ENCODE data around the gene ARNT2.

Gene ARNT2

GRCh38 chr15:80601256-80601655 lies 197.1 kb downstream of the ARNT2 start:
- H3K9me3 ChIP-seq (ENCODE audit: control insufficient read depth, low read length): peaks cover 12% of the 10 kb centered on the region
- no peak overlapping the region for H3K4ac ChIP-seq (ENCODE audit: low read depth in 1 of 2, low read length in 2 of 2)
- no peak for DNase-seq
- H2BK12ac ChIP-seq (ENCODE audit: low read length in 2 of 2): no peak overlapping the region
- H2BK5ac ChIP-seq (ENCODE audit: low read depth, low read length, poor library complexity, severe bottlenecking): no peak overlapping the region
- H3K4me2 ChIP-seq (ENCODE audit: low read length, poor library complexity, severe bottlenecking): no peak overlapping the region
- H3K27ac ChIP-seq (ENCODE audit: low read length, poor library complexity, severe bottlenecking): no peak overlapping the region
- H3K14ac ChIP-seq (ENCODE audit: low read length in 2 of 2): no peak overlapping the region
- H2BK15ac ChIP-seq (ENCODE audit: low read depth, poor library complexity, severe bottlenecking): no peak overlapping the region
- H3K23ac ChIP-seq (ENCODE audit: low read length in 2 of 2): no peak overlapping the region
- no peak overlapping the region for H4K8ac ChIP-seq (ENCODE audit: low read length)
- H2BK120ac ChIP-seq (ENCODE audit: low read depth, low read length): no peak overlapping the region
- no peaks in the 10 kb centered on the region for H3K79me1 ChIP-seq (replicated peaks; ENCODE audit: low read length, poor library complexity, severe bottlenecking)
- H2AK5ac ChIP-seq (ENCODE audit: low read length, severe bottlenecking): no peak overlapping the region
- no peaks in the 10 kb centered on the region for H3K4me1 ChIP-seq (ENCODE audit: control insufficient read depth, insufficient read depth, low read depth, low read length)
- peaks cover 3 to 5% of the 10 kb centered on the region in 2 experiments for H3K36me3 ChIP-seq (ENCODE audit: control insufficient read depth in 1 of 2, insufficient read depth in 2 of 2, low read depth in 1 of 2, low read length in 2 of 2)
- no peak overlapping the region for H2AFZ ChIP-seq (ENCODE audit: low read depth, low read length)
- H3K9ac ChIP-seq (ENCODE audit: low read length): no peak overlapping the region
- H3K18ac ChIP-seq (ENCODE audit: low read depth in 1 of 2, low read length in 2 of 2): no peak overlapping the region
- H3K4me3 ChIP-seq (ENCODE audit: insufficient read depth in 1 of 2, low read depth in 1 of 2, low read length in 2 of 2): no peak overlapping the region
- H4K91ac ChIP-seq (ENCODE audit: low read length): no peak overlapping the region
- H3K27me3 ChIP-seq (ENCODE audit: control insufficient read depth in 1 of 2, insufficient read depth in 1 of 2, low read length in 2 of 2): no peaks in the 10 kb centered on the region
- 88% methylated on average over 1 of the region's 4 CpGs for WGBS

GRCh38 chr15:80604583-80605575 lies 200.7 kb downstream of the ARNT2 start:
- H3K4ac ChIP-seq (ENCODE audit: low read depth in 1 of 2, low read length in 2 of 2): no peak overlapping the region
- H3K4me1 ChIP-seq (ENCODE audit: control insufficient read depth, insufficient read depth, low read depth, low read length): no peaks in the 10 kb centered on the region
- H2AK5ac ChIP-seq (ENCODE audit: low read length, severe bottlenecking): no peak overlapping the region
- H3K18ac ChIP-seq (ENCODE audit: low read depth in 1 of 2, low read length in 2 of 2): no peak overlapping the region
- no peak overlapping the region for H3K4me2 ChIP-seq (ENCODE audit: low read length, poor library complexity, severe bottlenecking)
- H3K9me3 ChIP-seq (ENCODE audit: control insufficient read depth, low read length): peaks cover 8% of the 10 kb centered on the region
- no peak overlapping the region for H4K8ac ChIP-seq (ENCODE audit: low read length)
- no peak overlapping the region for H2BK12ac ChIP-seq (ENCODE audit: low read length in 2 of 2)
- no peak overlapping the region for H2BK15ac ChIP-seq (ENCODE audit: low read depth, poor library complexity, severe bottlenecking)
- no peak overlapping the region for H3K4me3 ChIP-seq (ENCODE audit: insufficient read depth in 1 of 2, low read depth in 1 of 2, low read length in 2 of 2)
- no peak overlapping the region for H3K14ac ChIP-seq (ENCODE audit: low read length in 2 of 2)
- H3K9ac ChIP-seq (ENCODE audit: low read length): no peak overlapping the region
- no peak overlapping the region for H2BK120ac ChIP-seq (ENCODE audit: low read depth, low read length)
- H3K79me1 ChIP-seq (replicated peaks; ENCODE audit: low read length, poor library complexity, severe bottlenecking): no peaks in the 10 kb centered on the region
- WGBS: 82% methylated on average over 12 of the region's 14 CpGs
- no peak overlapping the region for H2AFZ ChIP-seq (ENCODE audit: low read depth, low read length)
- no peak overlapping the region for H2BK5ac ChIP-seq (ENCODE audit: low read depth, low read length, poor library complexity, severe bottlenecking)
- H3K27me3 ChIP-seq (ENCODE audit: control insufficient read depth in 1 of 2, insufficient read depth in 1 of 2, low read length in 2 of 2): peaks cover 0 to 10% of the 10 kb centered on the region in 2 experiments
- H3K23ac ChIP-seq (ENCODE audit: low read length in 2 of 2): no peak overlapping the region
- H3K36me3 ChIP-seq (ENCODE audit: control insufficient read depth in 1 of 2, insufficient read depth in 2 of 2, low read depth in 1 of 2, low read length in 2 of 2): no peaks in the 10 kb centered on the region
- H3K27ac ChIP-seq (ENCODE audit: low read length, poor library complexity, severe bottlenecking): no peak overlapping the region
- H4K91ac ChIP-seq (ENCODE audit: low read length): no peak overlapping the region
- DNase-seq: no peak

DNA sequence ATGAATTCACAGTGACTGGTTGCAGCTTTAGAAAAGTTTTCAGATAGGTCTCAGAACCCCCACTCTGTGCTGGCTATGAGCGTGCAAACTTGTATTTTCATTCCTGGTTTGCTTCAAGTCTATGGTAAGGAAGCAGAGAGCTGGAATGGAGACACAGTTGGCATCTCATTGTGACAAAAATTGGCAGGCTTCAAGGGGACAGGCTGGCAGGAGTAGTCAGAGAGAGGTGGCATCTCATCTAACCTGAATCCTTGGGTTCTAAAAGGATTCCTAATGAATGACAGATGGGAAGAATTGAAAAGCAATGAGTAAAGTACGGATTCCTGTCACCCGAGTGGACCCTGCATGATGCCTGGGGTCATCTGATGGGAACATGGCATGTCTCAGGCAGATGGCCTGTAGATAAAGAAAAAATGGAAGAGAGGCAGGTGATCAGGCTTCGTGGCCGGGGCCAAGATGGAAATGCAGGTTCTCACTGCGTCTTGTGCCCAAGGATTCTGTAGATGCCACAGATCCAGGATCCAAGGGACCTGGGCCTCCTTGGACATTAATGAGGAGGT lies 201.5 kb downstream of the ARNT2 start:
- no peak overlapping the region for H3K4ac ChIP-seq (ENCODE audit: low read depth in 1 of 2, low read length in 2 of 2)
- H3K9ac ChIP-seq (ENCODE audit: low read length): no peak overlapping the region
- no peak overlapping the region for H3K4me2 ChIP-seq (ENCODE audit: low read length, poor library complexity, severe bottlenecking)
- H3K79me1 ChIP-seq (replicated peaks; ENCODE audit: low read length, poor library complexity, severe bottlenecking): no peaks in the 10 kb centered on the region
- H2AK5ac ChIP-seq (ENCODE audit: low read length, severe bottlenecking): no peak overlapping the region
- no peak overlapping the region for H2AFZ ChIP-seq (ENCODE audit: low read depth, low read length)
- no peak overlapping the region for H4K8ac ChIP-seq (ENCODE audit: low read length)
- H2BK5ac ChIP-seq (ENCODE audit: low read depth, low read length, poor library complexity, severe bottlenecking): no peak overlapping the region
- DNase-seq: no peak
- H3K4me1 ChIP-seq (ENCODE audit: control insufficient read depth, insufficient read depth, low read depth, low read length): no peaks in the 10 kb centered on the region
- H4K91ac ChIP-seq (ENCODE audit: low read length): no peak overlapping the region
- H2BK120ac ChIP-seq (ENCODE audit: low read depth, low read length): no peak overlapping the region
- H3K27ac ChIP-seq (ENCODE audit: low read length, poor library complexity, severe bottlenecking): no peak overlapping the region
- H3K4me3 ChIP-seq (ENCODE audit: insufficient read depth in 1 of 2, low read depth in 1 of 2, low read length in 2 of 2): no peak overlapping the region
- no peak overlapping the region for H3K18ac ChIP-seq (ENCODE audit: low read depth in 1 of 2, low read length in 2 of 2)
- H3K9me3 ChIP-seq (ENCODE audit: control insufficient read depth, low read length): peaks cover 3% of the 10 kb centered on the region
- H3K23ac ChIP-seq (ENCODE audit: low read length in 2 of 2): no peak overlapping the region
- H3K36me3 ChIP-seq (ENCODE audit: control insufficient read depth in 1 of 2, insufficient read depth in 2 of 2, low read depth in 1 of 2, low read length in 2 of 2): no peaks in the 10 kb centered on the region
- no peak overlapping the region for H2BK15ac ChIP-seq (ENCODE audit: low read depth, poor library complexity, severe bottlenecking)
- no peak overlapping the region for H2BK12ac ChIP-seq (ENCODE audit: low read length in 2 of 2)
- WGBS: 90% methylated on average over 6 of the region's 6 CpGs
- peaks cover 0 to 10% of the 10 kb centered on the region in 2 experiments for H3K27me3 ChIP-seq (ENCODE audit: control insufficient read depth in 1 of 2, insufficient read depth in 1 of 2, low read length in 2 of 2)
- H3K14ac ChIP-seq (ENCODE audit: low read length in 2 of 2): no peak overlapping the region

- no peak overlapping the region for H3K4ac ChIP-seq (ENCODE audit: low read depth in 1 of 2, low read length in 2 of 2)
Measured at GRCh38 chr15:80606511-80607071, 202.4 kb downstream of the ARNT2 start.

More at GRCh38 chr15:80606511-80607071, 202.4 kb downstream of the ARNT2 start:
- Histone ChIP-seq H2BK120ac (ENCODE audit: low read depth, low read length) (no peak overlapping the region), H2BK12ac (ENCODE audit: low read length in 2 of 2) (no peak overlapping the region), H3K4me1 (ENCODE audit: control insufficient read depth, insufficient read depth, low read depth, low read length) (no peaks in the 10 kb centered on the region), H2BK15ac (ENCODE audit: low read depth, poor library complexity, severe bottlenecking) (no peak overlapping the region), H3K36me3 (ENCODE audit: control insufficient read depth in 1 of 2, insufficient read depth in 2 of 2, low read depth in 1 of 2, low read length in 2 of 2) (no peaks in the 10 kb centered on the region), H3K27ac (ENCODE audit: low read length, poor library complexity, severe bottlenecking) (no peak overlapping the region), H2AK5ac (ENCODE audit: low read length, severe bottlenecking) (no peak overlapping the region), H3K4me3 (ENCODE audit: insufficient read depth in 1 of 2, low read depth in 1 of 2, low read length in 2 of 2) (no peak overlapping the region), H4K8ac (ENCODE audit: low read length) (no peak overlapping the region), H4K91ac (ENCODE audit: low read length) (no peak overlapping the region), H3K23ac (ENCODE audit: low read length in 2 of 2) (no peak overlapping the region), H3K79me1 (replicated peaks; ENCODE audit: low read length, poor library complexity, severe bottlenecking) (no peaks in the 10 kb centered on the region), H3K14ac (ENCODE audit: low read length in 2 of 2) (no peak overlapping the region), H2AFZ (ENCODE audit: low read depth, low read length) (no peak overlapping the region), H3K9me3 (ENCODE audit: control insufficient read depth, low read length) (peaks cover 3% of the 10 kb centered on the region), H3K9ac (ENCODE audit: low read length) (no peak overlapping the region), H3K27me3 (ENCODE audit: control insufficient read depth in 1 of 2, insufficient read depth in 1 of 2, low read length in 2 of 2) (peaks cover 0 to 10% of the 10 kb centered on the region in 2 experiments), H3K18ac (ENCODE audit: low read depth in 1 of 2, low read length in 2 of 2) (no peak overlapping the region), H3K4me2 (ENCODE audit: low read length, poor library complexity, severe bottlenecking) (no peak overlapping the region), H2BK5ac (ENCODE audit: low read depth, low read length, poor library complexity, severe bottlenecking) (no peak overlapping the region)
- no peak for DNase-seq
- 94% methylated on average over 3 of the region's 4 CpGs for WGBS

Data from mesenchymal stem cell (in vitro differentiated cells and primary cell).